Measurements from ENCODE around the gene BEND7. TPM values are rescaled to one million over a fixed set of nuclear protein-coding genes. Genes with fewer than 3 reads are reported as not detected.

BEND7 gene
- total and polyA plus RNA-seq, 4 donors: 5.3 to 38.2 (median 26.0) TPM

DNA sequence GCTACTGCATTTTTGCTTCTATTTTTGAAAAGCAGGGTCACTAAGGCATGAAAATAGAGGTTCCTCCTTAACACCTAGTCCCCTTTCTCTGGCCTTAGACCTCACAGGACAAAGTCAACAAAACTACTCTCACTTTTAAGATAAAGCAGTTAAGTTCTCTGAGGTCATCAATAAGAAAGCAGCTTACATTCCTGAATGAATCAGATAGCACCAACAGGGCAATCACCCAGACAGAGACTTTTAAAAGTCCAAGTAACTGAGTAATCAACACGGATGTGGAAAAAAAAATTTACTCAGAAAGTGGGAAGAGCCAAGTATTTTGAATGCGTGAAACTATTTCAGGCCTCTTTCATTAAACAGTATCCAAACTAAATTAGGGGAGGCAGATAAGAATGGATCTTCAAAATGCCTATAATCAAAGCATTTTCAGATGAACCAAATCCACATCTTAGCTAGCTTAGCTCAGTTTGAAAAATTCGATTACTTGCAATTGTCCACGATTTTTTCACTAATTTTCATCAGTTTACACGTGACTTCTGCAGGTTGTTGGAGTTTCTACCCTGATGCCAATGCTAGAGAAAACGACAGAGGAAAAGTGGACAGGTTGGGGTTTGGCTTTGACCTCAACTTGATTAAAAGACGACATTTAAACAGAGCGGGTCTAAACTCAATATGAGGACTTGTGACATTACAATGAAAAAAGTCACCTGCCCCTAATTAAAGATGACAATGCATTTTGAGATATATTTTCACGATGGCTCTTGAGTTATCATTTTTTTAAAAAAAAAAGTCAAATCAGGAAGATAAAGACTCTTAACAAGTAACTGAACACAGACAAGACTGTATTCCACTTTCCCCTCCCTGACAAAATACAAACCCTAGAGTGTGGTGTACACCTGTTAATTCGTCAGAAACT is 1.6 kb downstream of the BEND7 start:
- H3K4me3 ChIP-seq (ENCODE audit: low read length in 2 of 2): peak overlapping the region; percentile 40 to 96
- H3K36me3 ChIP-seq (ENCODE audit: control insufficient read depth in 1 of 2, insufficient read depth in 2 of 2, low read length in 1 of 2): peaks cover 0 to 2% of the 10 kb centered on the region in 2 donors
- intact Hi-C loops (cut with DNase I): no loop called here
- H3K27me3 ChIP-seq (ENCODE audit: control insufficient read depth in 1 of 2, insufficient read depth in 2 of 2, low read length in 1 of 2): no peaks in the 10 kb centered on the region
- WGBS, 2 donors: 25 to 29% methylated on average over 10 of the region's 10 CpGs
- ATAC-seq (ENCODE audit: low FRiP score): no peak
- H3K4me1 ChIP-seq (ENCODE audit: control insufficient read depth in 1 of 2, insufficient read depth in 2 of 2, low read length in 2 of 2): no peaks in the 10 kb centered on the region
- peak overlapping the region in 1 of 2 donors; percentile 44 for H3K27ac ChIP-seq (ENCODE audit: low read depth in 1 of 2, low read length in 2 of 2)
- DNase-seq: no peak
- no peaks in the 10 kb centered on the region for H3K9me3 ChIP-seq (ENCODE audit: control insufficient read depth, low read length)

- H3K4me1 ChIP-seq (ENCODE audit: control insufficient read depth in 1 of 2, insufficient read depth in 2 of 2, low read length in 2 of 2): no peaks in the 10 kb centered on the region
- H3K27me3 ChIP-seq (ENCODE audit: control insufficient read depth in 1 of 2, insufficient read depth in 2 of 2, low read length in 1 of 2): no peaks in the 10 kb centered on the region
- H3K36me3 ChIP-seq (ENCODE audit: control insufficient read depth in 1 of 2, insufficient read depth in 2 of 2, low read length in 1 of 2): peaks cover 0 to 2% of the 10 kb centered on the region in 2 donors
- no peak for DNase-seq
- intact Hi-C loops (cut with DNase I): no loop called here
- no peak for ATAC-seq (ENCODE audit: low FRiP score)
- no peak overlapping the region for H3K4me3 ChIP-seq (ENCODE audit: low read length in 2 of 2)
- no peak overlapping the region for H3K27ac ChIP-seq (ENCODE audit: low read depth in 1 of 2, low read length in 2 of 2)
- H3K9me3 ChIP-seq (ENCODE audit: control insufficient read depth, low read length): no peaks in the 10 kb centered on the region
- 93 to 95% methylated on average over 3 of the region's 3 CpGs for WGBS, 2 donors
These were observed 3.2 kb downstream of the BEND7 start for GRCh38 chr10:13525663-13526062.

DNA sequence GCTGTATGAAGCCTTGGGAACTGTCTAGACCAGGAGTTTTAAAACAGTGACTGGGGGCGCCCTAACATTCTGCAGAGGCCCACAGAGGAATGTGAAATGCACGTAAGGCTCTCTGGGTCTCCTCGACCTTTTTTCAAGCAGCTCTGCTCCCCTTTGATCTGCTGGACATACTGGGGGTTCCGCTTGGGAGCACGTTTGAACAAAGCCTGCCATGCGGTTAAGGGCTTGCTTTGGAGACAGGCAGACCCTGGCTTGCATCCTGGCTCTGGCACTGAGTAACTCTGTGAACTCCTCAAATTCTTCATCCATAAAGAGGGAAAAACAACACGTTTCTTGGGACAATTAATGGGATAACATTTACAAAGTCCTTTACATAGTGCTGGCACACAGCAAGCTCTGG is 7.8 kb downstream of the BEND7 start:
- intact Hi-C loops (cut with DNase I): no loop called here
- no peak for ATAC-seq (ENCODE audit: low FRiP score)

DNA sequence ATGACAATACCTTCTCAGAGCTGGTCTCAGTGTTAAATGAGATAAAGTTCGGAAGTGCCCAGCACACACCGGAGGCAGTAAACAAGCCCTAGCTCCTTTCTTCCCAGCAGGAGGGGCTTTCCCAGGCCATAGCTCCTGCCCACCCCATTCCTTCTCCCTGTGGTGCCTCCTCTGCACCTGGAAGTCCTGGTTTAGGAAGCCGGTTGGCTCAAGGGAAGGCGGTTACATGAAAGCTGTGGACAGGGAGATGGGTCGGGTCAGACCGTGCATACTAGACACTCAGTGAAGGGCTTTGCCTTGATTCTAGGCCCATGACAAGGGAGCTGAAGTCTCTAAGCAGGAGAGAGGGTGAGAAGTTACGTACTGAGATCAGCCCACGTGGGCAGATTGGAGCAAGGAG is 8.6 kb downstream of the BEND7 start:
- H3K27me3 ChIP-seq (ENCODE audit: control insufficient read depth in 1 of 2, insufficient read depth in 2 of 2, low read length in 1 of 2): no peaks in the 10 kb centered on the region
- DNase-seq: no peak
- no peak overlapping the region for H3K27ac ChIP-seq (ENCODE audit: low read depth in 1 of 2, low read length in 2 of 2)
- H3K36me3 ChIP-seq (ENCODE audit: control insufficient read depth in 1 of 2, insufficient read depth in 2 of 2, low read length in 1 of 2): peaks cover 0 to 5% of the 10 kb centered on the region in 2 donors
- no peak overlapping the region for H3K4me3 ChIP-seq (ENCODE audit: low read length in 2 of 2)
- WGBS, 2 donors: 94 to 96% methylated on average over 8 of the region's 8 CpGs
- H3K4me1 ChIP-seq (ENCODE audit: control insufficient read depth in 1 of 2, insufficient read depth in 2 of 2, low read length in 2 of 2): no peaks in the 10 kb centered on the region
- ATAC-seq (ENCODE audit: low FRiP score): peak; percentile 21
- intact Hi-C loops (cut with DNase I): no loop called here
- no peaks in the 10 kb centered on the region for H3K9me3 ChIP-seq (ENCODE audit: control insufficient read depth, low read length)

More for the DNA sequence above, 7.8 kb downstream of the BEND7 start:
- no peaks in the 10 kb centered on the region for H3K27me3 ChIP-seq (ENCODE audit: control insufficient read depth in 1 of 2, insufficient read depth in 2 of 2, low read length in 1 of 2)
- H3K27ac ChIP-seq (ENCODE audit: low read depth in 1 of 2, low read length in 2 of 2): no peak overlapping the region
- 61 to 68% methylated on average over 7 of the region's 7 CpGs for WGBS, 2 donors
- no peak for DNase-seq
- no peak overlapping the region for H3K4me3 ChIP-seq (ENCODE audit: low read length in 2 of 2)
- H3K9me3 ChIP-seq (ENCODE audit: control insufficient read depth, low read length): no peaks in the 10 kb centered on the region
- peaks cover 0 to 2% of the 10 kb centered on the region in 2 donors for H3K36me3 ChIP-seq (ENCODE audit: control insufficient read depth in 1 of 2, insufficient read depth in 2 of 2, low read length in 1 of 2)
- H3K4me1 ChIP-seq (ENCODE audit: control insufficient read depth in 1 of 2, insufficient read depth in 2 of 2, low read length in 2 of 2): no peaks in the 10 kb centered on the region

DNA sequence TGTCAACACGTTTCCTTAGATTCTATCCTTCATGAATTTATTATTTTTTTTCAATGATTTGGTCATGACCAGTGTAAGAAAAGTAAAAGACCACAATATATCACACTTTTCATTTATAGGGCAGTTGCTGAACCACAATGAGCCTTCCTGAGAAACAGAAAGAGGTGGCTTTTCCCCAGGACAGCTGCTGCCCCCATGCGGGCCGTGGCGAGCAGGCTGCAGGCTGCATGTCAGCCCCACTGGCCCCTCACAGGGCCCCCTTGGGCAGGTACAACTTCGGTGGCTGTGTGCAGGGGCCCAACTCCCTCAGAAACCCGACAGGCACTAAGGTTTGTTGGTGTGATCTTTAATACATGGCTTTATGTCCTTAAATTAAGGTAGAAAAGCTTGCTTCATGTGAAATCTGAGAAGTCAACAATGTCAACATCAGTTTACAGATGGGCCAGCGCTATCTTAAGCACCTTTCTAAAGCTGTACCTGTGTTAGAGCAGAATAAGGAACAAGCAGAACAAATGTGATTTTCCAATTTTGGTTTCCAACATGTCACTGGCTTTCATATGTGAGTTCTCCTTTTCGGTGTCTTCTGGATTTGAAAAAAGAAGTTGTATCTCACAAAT is 10.6 kb downstream of the BEND7 start:
- Histone ChIP-seq H3K9me3 (ENCODE audit: control insufficient read depth, low read length) (no peaks in the 10 kb centered on the region), H3K27me3 (ENCODE audit: control insufficient read depth in 1 of 2, insufficient read depth in 2 of 2, low read length in 1 of 2) (no peaks in the 10 kb centered on the region), H3K4me1 (ENCODE audit: control insufficient read depth in 1 of 2, insufficient read depth in 2 of 2, low read length in 2 of 2) (no peaks in the 10 kb centered on the region), H3K4me3 (ENCODE audit: low read length in 2 of 2) (no peak overlapping the region), H3K27ac (ENCODE audit: low read depth in 1 of 2, low read length in 2 of 2) (no peak overlapping the region), H3K36me3 (ENCODE audit: control insufficient read depth in 1 of 2, insufficient read depth in 2 of 2, low read length in 1 of 2) (peaks cover 0 to 3% of the 10 kb centered on the region in 2 donors)
- 73 to 83% methylated on average over 8 of the region's 8 CpGs for WGBS, 2 donors
- intact Hi-C loops (cut with DNase I): no loop called here
- no peak for ATAC-seq (ENCODE audit: low FRiP score)
- DNase-seq: no peak

GRCh38 chr10:13517675-13518074 is 11.1 kb downstream of the BEND7 start:
- no peaks in the 10 kb centered on the region for H3K27me3 ChIP-seq (ENCODE audit: control insufficient read depth in 1 of 2, insufficient read depth in 2 of 2, low read length in 1 of 2)
- no peak overlapping the region for H3K27ac ChIP-seq (ENCODE audit: low read depth in 1 of 2, low read length in 2 of 2)
- intact Hi-C loops (cut with DNase I): no loop called here
- no peaks in the 10 kb centered on the region for H3K9me3 ChIP-seq (ENCODE audit: control insufficient read depth, low read length)
- WGBS, 2 donors: 88 to 92% methylated on average over 10 of the region's 10 CpGs
- H3K4me3 ChIP-seq (ENCODE audit: low read length in 2 of 2): no peak overlapping the region
- peaks cover 0 to 3% of the 10 kb centered on the region in 2 donors for H3K36me3 ChIP-seq (ENCODE audit: control insufficient read depth in 1 of 2, insufficient read depth in 2 of 2, low read length in 1 of 2)
- H3K4me1 ChIP-seq (ENCODE audit: control insufficient read depth in 1 of 2, insufficient read depth in 2 of 2, low read length in 2 of 2): no peaks in the 10 kb centered on the region
- no peak for DNase-seq
- ATAC-seq (ENCODE audit: low FRiP score): no peak

GRCh38 chr10:13516176-13516575 is 12.6 kb downstream of the BEND7 start:
- WGBS, 2 donors: 89 to 90% methylated on average over 13 of the region's 13 CpGs
- DNase-seq: no peak
- H3K27ac ChIP-seq (ENCODE audit: low read depth in 1 of 2, low read length in 2 of 2): no peak overlapping the region
- H3K4me3 ChIP-seq (ENCODE audit: low read length in 2 of 2): no peak overlapping the region
- intact Hi-C loops (cut with DNase I): no loop called here
- H3K36me3 ChIP-seq (ENCODE audit: control insufficient read depth in 1 of 2, insufficient read depth in 2 of 2, low read length in 1 of 2): peaks cover 0 to 3% of the 10 kb centered on the region in 2 donors
- H3K27me3 ChIP-seq (ENCODE audit: control insufficient read depth in 1 of 2, insufficient read depth in 2 of 2, low read length in 1 of 2): no peaks in the 10 kb centered on the region
- no peaks in the 10 kb centered on the region for H3K9me3 ChIP-seq (ENCODE audit: control insufficient read depth, low read length)
- ATAC-seq (ENCODE audit: low FRiP score): no peak
- H3K4me1 ChIP-seq (ENCODE audit: control insufficient read depth in 1 of 2, insufficient read depth in 2 of 2, low read length in 2 of 2): no peaks in the 10 kb centered on the region

DNA sequence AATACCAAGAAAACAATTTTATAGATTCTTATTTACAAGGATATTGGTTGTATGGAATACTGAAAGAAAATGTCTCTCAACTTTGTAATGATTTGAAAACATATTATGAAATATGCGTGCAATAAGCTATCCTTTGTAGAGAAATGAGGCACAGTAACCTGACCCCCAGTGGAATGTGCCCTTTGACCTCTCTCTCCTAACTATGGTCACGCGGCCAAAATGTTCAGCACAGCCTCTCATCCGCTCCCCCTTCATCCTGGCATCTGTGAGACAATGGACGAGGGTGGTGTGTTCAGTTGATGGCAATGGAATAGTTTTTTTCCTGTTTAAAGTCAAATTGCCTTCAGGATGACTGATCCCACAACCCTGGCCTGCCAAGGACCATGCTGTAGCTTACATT is 13.3 kb downstream of the BEND7 start:
- no peak for ATAC-seq (ENCODE audit: low FRiP score)
- H3K27ac ChIP-seq (ENCODE audit: low read depth in 1 of 2, low read length in 2 of 2): no peak overlapping the region
- intact Hi-C loops (cut with DNase I): no loop called here
- H3K27me3 ChIP-seq (ENCODE audit: control insufficient read depth in 1 of 2, insufficient read depth in 2 of 2, low read length in 1 of 2): no peaks in the 10 kb centered on the region
- WGBS, 2 donors: 87 to 90% methylated on average over 5 of the region's 5 CpGs
- H3K9me3 ChIP-seq (ENCODE audit: control insufficient read depth, low read length): no peaks in the 10 kb centered on the region
- peaks cover 0 to 3% of the 10 kb centered on the region in 2 donors for H3K36me3 ChIP-seq (ENCODE audit: control insufficient read depth in 1 of 2, insufficient read depth in 2 of 2, low read length in 1 of 2)
- no peaks in the 10 kb centered on the region for H3K4me1 ChIP-seq (ENCODE audit: control insufficient read depth in 1 of 2, insufficient read depth in 2 of 2, low read length in 2 of 2)
- no peak overlapping the region for H3K4me3 ChIP-seq (ENCODE audit: low read length in 2 of 2)
- no peak for DNase-seq

DNA sequence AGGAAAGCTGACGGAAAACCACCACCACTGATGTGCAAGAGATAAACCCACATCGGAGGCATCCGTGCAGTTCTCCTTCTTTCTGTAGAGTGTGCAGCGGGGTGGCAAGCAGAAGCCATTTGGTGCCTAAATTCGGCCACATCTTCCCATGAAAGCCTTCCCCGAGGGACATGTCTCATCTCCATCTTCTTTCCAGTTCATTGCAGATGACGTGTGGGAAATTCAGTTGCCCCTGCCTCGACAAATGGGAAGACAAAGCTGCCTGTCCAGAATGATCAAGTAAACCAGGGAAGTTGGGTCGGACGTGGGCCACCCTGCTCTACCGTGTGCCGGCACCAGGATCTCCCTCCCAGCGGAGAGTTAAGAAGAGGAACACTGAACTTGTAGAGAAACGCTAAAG is 14.5 kb downstream of the BEND7 start:
- no peak for DNase-seq
- WGBS, 2 donors: 95 to 96% methylated on average over 14 of the region's 14 CpGs
- H3K27me3 ChIP-seq (ENCODE audit: control insufficient read depth in 1 of 2, insufficient read depth in 2 of 2, low read length in 1 of 2): no peaks in the 10 kb centered on the region
- H3K9me3 ChIP-seq (ENCODE audit: control insufficient read depth, low read length): no peaks in the 10 kb centered on the region
- no peak overlapping the region for H3K27ac ChIP-seq (ENCODE audit: low read depth in 1 of 2, low read length in 2 of 2)
- H3K4me1 ChIP-seq (ENCODE audit: control insufficient read depth in 1 of 2, insufficient read depth in 2 of 2, low read length in 2 of 2): no peaks in the 10 kb centered on the region
- H3K36me3 ChIP-seq (ENCODE audit: control insufficient read depth in 1 of 2, insufficient read depth in 2 of 2, low read length in 1 of 2): peaks cover 0 to 3% of the 10 kb centered on the region in 2 donors
- H3K4me3 ChIP-seq (ENCODE audit: low read length in 2 of 2): no peak overlapping the region
- no peak for ATAC-seq (ENCODE audit: low FRiP score)
- intact Hi-C loops (cut with DNase I): no loop called here

All from aorta (tissue), 5 donors.